ENCODE results near the gene PITPNM1.

- TF ChIP-seq CTCF (IDR thresholded peaks at IDR 0.05) = no peak
- TF ChIP-seq EP300 (IDR thresholded peaks at IDR 0.05) = no peak
- TF ChIP-seq POLR2A (IDR thresholded peaks at IDR 0.05) = no peak
These were observed 4.8 kb upstream of the PITPNM1 start for GRCh38 chr11:67510023-67510345.
